Parathyroid adenoma (tissue), 2 donors: ENCODE data around the gene TFAP2D.

ENCODE experiments used
- H2AFZ ChIP-seq: fragments of 300-600 bp; sonication (generic); one replicate; pipeline ENCODE4 v1.7.0; 2017; ENCODE audit warnings: antibody characterized with exemption, mild to moderate bottlenecking
- H3K27ac ChIP-seq: fragments of 300-600 bp; sonication (generic); one replicate; pipeline ENCODE4 v1.7.0; 2017
- H3K27me3 ChIP-seq: fragments of 300-600 bp; sonication (generic); one replicate; pipeline ENCODE4 v1.7.0; 2017; ENCODE audit warnings: low read length; ENCODE audit not compliant: control insufficient read depth, insufficient read depth
- H3K36me3 ChIP-seq: fragments of 300-600 bp; sonication (generic); one replicate; pipeline ENCODE4 v1.7.0; 2017; ENCODE audit warnings: low read length; ENCODE audit not compliant: control insufficient read depth, insufficient read depth
- H3K4me1 ChIP-seq: fragments of 300-600 bp; sonication (generic); one replicate; pipeline ENCODE4 v1.7.0; 2017; ENCODE audit warnings: control low read depth
- H3K4me2 ChIP-seq: fragments of 300-600 bp; sonication (generic); one replicate; pipeline ENCODE4 v1.7.0; 2017; ENCODE audit warnings: low read length
- H3K4me3 ChIP-seq: fragments of 300-600 bp; sonication (generic); one replicate; pipeline ENCODE4 v1.7.0; 2017; ENCODE audit warnings: low read depth, low read length
- H3K79me2 ChIP-seq: fragments of 300-600 bp; sonication (generic); one replicate; pipeline ENCODE4 v1.7.0; 2017; ENCODE audit warnings: control low read depth
- H3K9ac ChIP-seq: fragments of 300-600 bp; sonication (generic); one replicate; pipeline ENCODE4 v1.7.0; 2017; ENCODE audit warnings: mild to moderate bottlenecking
- H3K9me3 ChIP-seq: fragments of 300-600 bp; sonication (generic); one replicate; pipeline ENCODE4 v1.7.0; 2017; ENCODE audit warnings: low read length; ENCODE audit not compliant: control insufficient read depth
- CTCF ChIP-seq: fragments of 300-600 bp; sonication (generic); IDR thresholded peaks from one replicate; pipeline ENCODE4 v1.7.0; 2017; ENCODE audit warnings: antibody characterized with exemption, mild to moderate bottlenecking
- donor health status: primary hyperparathyroidism.

Gene TFAP2D

GRCh38 chr6:50707191-50707590 lies 6.1 kb upstream of the TFAP2D start:
- TF ChIP-seq CTCF, result no peak
- H3K79me2 ChIP-seq, result no peaks in the 10 kb centered on the region
- H3K4me1 ChIP-seq, result no peaks in the 10 kb centered on the region
- no peak overlapping the region for H2AFZ ChIP-seq
- H3K9ac ChIP-seq, result no peak overlapping the region
- no peak overlapping the region for H3K27ac ChIP-seq
- no peak overlapping the region for H3K4me2 ChIP-seq
- H3K4me3 ChIP-seq, result no peak overlapping the region
- no peaks in the 10 kb centered on the region for H3K9me3 ChIP-seq
- H3K27me3 ChIP-seq, result no peaks in the 10 kb centered on the region
- no peaks in the 10 kb centered on the region for H3K36me3 ChIP-seq

GRCh38 chr6:50707652-50708300 lies 5.5 kb upstream of the TFAP2D start:
- no peaks in the 10 kb centered on the region for H3K9me3 ChIP-seq
- H3K9ac ChIP-seq, result no peak overlapping the region
- no peak overlapping the region for H3K27ac ChIP-seq
- no peak for TF ChIP-seq CTCF
- H3K36me3 ChIP-seq, result no peaks in the 10 kb centered on the region
- no peak overlapping the region for H3K4me3 ChIP-seq
- H2AFZ ChIP-seq, result no peak overlapping the region
- H3K79me2 ChIP-seq, result no peaks in the 10 kb centered on the region
- no peak overlapping the region for H3K4me2 ChIP-seq
- no peaks in the 10 kb centered on the region for H3K4me1 ChIP-seq
- no peaks in the 10 kb centered on the region for H3K27me3 ChIP-seq

GRCh38 chr6:50708664-50709365 lies 4.5 kb upstream of the TFAP2D start:
- H3K9ac ChIP-seq, result no peak overlapping the region
- H2AFZ ChIP-seq, result no peak overlapping the region
- H3K4me3 ChIP-seq, result no peak overlapping the region
- H3K4me1 ChIP-seq, result no peaks in the 10 kb centered on the region
- H3K9me3 ChIP-seq, result no peaks in the 10 kb centered on the region
- no peaks in the 10 kb centered on the region for H3K79me2 ChIP-seq
- no peak overlapping the region for H3K27ac ChIP-seq
- no peak overlapping the region for H3K4me2 ChIP-seq
- no peaks in the 10 kb centered on the region for H3K27me3 ChIP-seq
- TF ChIP-seq CTCF, result no peak
- H3K36me3 ChIP-seq, result no peaks in the 10 kb centered on the region

GRCh38 chr6:50709366-50709734 lies 4.0 kb upstream of the TFAP2D start:
- Histone ChIP-seq H2AFZ (no peak overlapping the region), H3K9ac (no peak overlapping the region), H3K4me2 (no peak overlapping the region), H3K27ac (no peak overlapping the region), H3K4me1 (no peaks in the 10 kb centered on the region), H3K27me3 (no peaks in the 10 kb centered on the region), H3K4me3 (no peak overlapping the region), H3K36me3 (no peaks in the 10 kb centered on the region), H3K9me3 (no peaks in the 10 kb centered on the region), H3K79me2 (no peaks in the 10 kb centered on the region)
- no peak for TF ChIP-seq CTCF

- no peak for TF ChIP-seq CTCF
- Histone ChIP-seq H3K9me3 (no peaks in the 10 kb centered on the region), H3K27ac (no peak overlapping the region), H3K36me3 (no peaks in the 10 kb centered on the region), H2AFZ (no peak overlapping the region), H3K9ac (no peak overlapping the region), H3K4me3 (no peak overlapping the region), H3K4me1 (no peaks in the 10 kb centered on the region), H3K79me2 (no peaks in the 10 kb centered on the region), H3K27me3 (peaks cover 5% of the 10 kb centered on the region), H3K4me2 (no peak overlapping the region)
Measured at GRCh38 chr6:50711686-50712085, 1.6 kb upstream of the TFAP2D start.
